HepG2 (cell line): Measurements from ENCODE around the gene PSPH. TPM values are rescaled to one million over a fixed set of nuclear protein-coding genes. Genes with fewer than 3 reads are reported as not detected.

ENCODE experiments used
- AHDC1 ChIP-seq: sonication (generic); formaldehyde crosslinking; IDR thresholded peaks from 2 replicates; pipeline ENCODE4 v1.5.1; 2020; ENCODE audit warnings: mild to moderate bottlenecking, missing genetic modification reagents, borderline replicate concordance
- ARID4A ChIP-seq: sonication (generic); formaldehyde crosslinking; IDR thresholded peaks from 2 replicates; pipeline ENCODE4 v1.5.0; 2020; ENCODE audit warnings: mild to moderate bottlenecking, missing genetic modification reagents, borderline replicate concordance
- ATF5 ChIP-seq: sonication (generic); formaldehyde crosslinking; IDR thresholded peaks from 2 replicates; pipeline ENCODE4 v1.4.0; 2020; ENCODE audit warnings: mild to moderate bottlenecking, low read depth, missing genetic modification reagents
- HOXA5 ChIP-seq: sonication (generic); formaldehyde crosslinking; IDR thresholded peaks from 2 replicates; pipeline ENCODE4 v1.4.0; 2020; ENCODE audit warnings: missing genetic modification reagents
- NFRKB ChIP-seq: fragments of 450-650 bp; IDR thresholded peaks from 2 replicates; pipeline ENCODE4 v1.6.1; 2017
- PCBP1 ChIP-seq: fragments of 200-400 bp; formaldehyde crosslinking; IDR thresholded peaks from 2 replicates; pipeline ENCODE4 v1.6.1; 2017; ENCODE audit warnings: mild to moderate bottlenecking, low read depth, low read length, borderline replicate concordance
- SIN3A ChIP-seq: IDR thresholded peaks from 2 replicates; pipeline ENCODE4 v1.6.1; 2011; ENCODE audit warnings: low read depth, mild to moderate bottlenecking, control low read depth, low read length, borderline replicate concordance
- TBL1XR1 ChIP-seq: fragments of 150-350 bp; IDR thresholded peaks from 2 replicates; pipeline ENCODE4 v1.6.1; 2014; ENCODE audit warnings: borderline replicate concordance, low read length; ENCODE audit not compliant: partially characterized antibody
- TBP ChIP-seq: sonication (generic); formaldehyde crosslinking; IDR thresholded peaks from 2 replicates; pipeline ENCODE4 v1.5.0; 2020; ENCODE audit warnings: missing genetic modification reagents
- ZFP1 ChIP-seq: IDR thresholded peaks from 2 replicates; pipeline ENCODE4 v1.6.1; 2016
- ZKSCAN5 ChIP-seq: sonication (generic); formaldehyde crosslinking; IDR thresholded peaks from 2 replicates; pipeline ENCODE4 v1.5.1; 2020; ENCODE audit warnings: mild to moderate bottlenecking, missing genetic modification reagents
- ZNF282 ChIP-seq: fragments of 450-650 bp; IDR thresholded peaks from 2 replicates; pipeline ENCODE4 v1.6.1; 2018; ENCODE audit not compliant: partially characterized antibody
- ZNF597 ChIP-seq: sonication (generic); formaldehyde crosslinking; IDR thresholded peaks from 2 replicates; pipeline ENCODE4 v1.5.0; 2020; ENCODE audit warnings: missing genetic modification reagents
- ZNF883 ChIP-seq: sonication (generic); formaldehyde crosslinking; IDR thresholded peaks from 2 replicates; pipeline ENCODE4 v1.5.1; 2020; ENCODE audit warnings: mild to moderate bottlenecking, missing genetic modification reagents; ENCODE audit errors: not compliant biosample characterization
- polyA plus RNA-seq, 8 experiments: library from polyadenylated mRNA; depleted of rRNA in 3 of 8; stranded (reverse) in 7 of 8; unstranded in 1 of 8; fragments of >200 nt; fragmentation: Illumina TruSeq in 4 of 8; extraction: Trizol in 4 of 8; gene quantifications; 2 replicates each; pipeline versions ENCODE4 v1.2.1 to v1.2.3, GENCODE V29; 2011 to 2016; ENCODE audit warnings: low read depth in 4 of 8, missing spikeins in 1 of 8, mixed read lengths in 1 of 8; ENCODE audit not compliant: insufficient read depth in 1 of 8
- total RNA-seq, 5 experiments: library from RNA; depleted of rRNA; stranded (reverse); fragments of >200 nt; fragmentation: Illumina TruSeq; extraction: Trizol; gene quantifications; 2 replicates each; pipeline ENCODE4 v1.2.3, GENCODE V29; 2016; ENCODE audit warnings: low read depth in 1 of 5

The PSPH gene
- total and polyA plus RNA-seq, 2 of the 13 experiments (the other 11 are each of a cell fraction or from before 2014, with no cell fraction given), result 85.5 to 124 TPM

- peak; percentile 64; the same call in 1 of the 2 replicates for TF ChIP-seq AHDC1 (CRISPR knock-in tag)
- peak; percentile 20 for TF ChIP-seq TBL1XR1
- peak; percentile 40; the same call in 1 of the 2 replicates for TF ChIP-seq ARID4A (CRISPR knock-in tag)
- TF ChIP-seq HOXA5, result no peak
- no peak for TF ChIP-seq ZNF597
- TF ChIP-seq ZFP1 (CRISPR knock-in tag), result no peak
- TF ChIP-seq TBP (CRISPR knock-in tag), result no peak
- no peak for TF ChIP-seq PCBP1
- no peak for TF ChIP-seq NFRKB
- TF ChIP-seq ZKSCAN5, result no peak
- TF ChIP-seq ZNF883 (CRISPR knock-in tag), result no peak
- no peak for TF ChIP-seq SIN3A
- TF ChIP-seq ATF5 (CRISPR knock-in tag), result no peak
- no peak for TF ChIP-seq ZNF282
Observed at GRCh38 chr7:56028942-56029630, 22.2 kb downstream of the PSPH start (continued).
